AG04450 (cell line): ENCODE measurements around the gene HOXA4. TPM values are rescaled to one million over a fixed set of nuclear protein-coding genes. Genes with fewer than 3 reads are reported as not detected.
A peak's percentile ranks its signal among the peaks of the same experiment; 100 is the strongest.

ENCODE experiments used
- CTCF ChIA-PET: fragments of 300-600, 350-600 bp; formaldehyde crosslinking; extraction: SDS; loops from one replicate; lab custom pipeline; 2022; ENCODE audit warnings: antibody characterized with exemption, inconsistent platforms; lab: Charles Lee
- POLR2A ChIA-PET: fragments of 350-600 bp; formaldehyde crosslinking; extraction: SDS; loops from one replicate; lab custom pipeline; 2021; ENCODE audit warnings: antibody characterized with exemption, inconsistent platforms; lab: Yijun Ruan, JAX
- DNase-seq: peaks from one replicate; pipeline ENCODE4 v3.0.0-alpha.2; 2011; ENCODE audit warnings: low read depth, low spot score
- H3K27ac ChIP-seq: one replicate; pipeline ENCODE4 v1.5.1; 2012; ENCODE audit warnings: low read depth, low read length, control low read depth
- H3K27me3 ChIP-seq: one replicate; pipeline ENCODE4 v1.6.0; 2012; ENCODE audit warnings: low read length; ENCODE audit not compliant: control insufficient read depth, insufficient read depth
- H3K4me3 ChIP-seq: 2 replicates; pipeline ENCODE4 v1.5.1; 2011; ENCODE audit warnings: mild to moderate bottlenecking, low read depth, low read length, control low read depth
- H3K9me3 ChIP-seq: 2 replicates; pipeline ENCODE4 v1.5.1; 2012; ENCODE audit warnings: low read length; ENCODE audit not compliant: control insufficient read depth, insufficient read depth
- CTCF ChIP-seq: IDR thresholded peaks from 2 replicates; pipeline ENCODE4 v1.5.1; 2011; ENCODE audit warnings: low read depth, low read length, control low read depth, inconsistent platforms
- polyA plus RNA-seq: library from polyadenylated mRNA; depleted of rRNA; stranded (reverse); fragments of >200 nt; gene quantifications from 2 replicates; pipeline ENCODE4 v1.2.3, GENCODE V29; 2011

HOXA4 gene
- polyA plus RNA-seq, 1 experiment: 5.8 TPM

GRCh38 chr7:27107391-27108381 lies 22.9 kb downstream of the HOXA4 start:
- CTCF ChIA-PET: interaction anchor here (0.6 to 3.8 kb wide), 5 partner anchors 11 to 385 kb away, joined by 3 to 18 read pairs (median 7); no protein-coding TSS in a partner anchor
- H3K27ac ChIP-seq: peak overlapping the region; percentile 95
- no peak for DNase-seq
- no peaks in the 10 kb centered on the region for H3K27me3 ChIP-seq
- POLR2A ChIA-PET: interaction anchor here (1.2 to 3.3 kb wide), 8 partner anchors 9 to 37 kb away, joined by 4 to 21 read pairs (median 12); partner anchors contain the start of gene HOXA5
- H3K9me3 ChIP-seq: no peaks in the 10 kb centered on the region
- no peak for TF ChIP-seq CTCF
- H3K4me3 ChIP-seq: peak overlapping the region; percentile 54

- no peak for DNase-seq
- H3K9me3 ChIP-seq: no peaks in the 10 kb centered on the region
- ChIA-PET POLR2A (interaction anchor here (1.1 to 3.3 kb wide), 6 partner anchors 10 to 37 kb away, joined by 3 to 21 read pairs (median 8); partner anchors contain the start of gene HOXA5), CTCF (interaction anchor here (2.5 kb wide), 1 partner anchor 43 kb away, joined by 9 read pairs; no protein-coding TSS in a partner anchor)
- no peak for TF ChIP-seq CTCF
- peak overlapping the region; percentile 52 for H3K4me3 ChIP-seq
- no peaks in the 10 kb centered on the region for H3K27me3 ChIP-seq
- peak overlapping the region; percentile 89 for H3K27ac ChIP-seq
Observed at GRCh38 chr7:27106901-27107240, 23.7 kb downstream of the HOXA4 start.

- DNase-seq: no peak
- POLR2A ChIA-PET: interaction anchor here (1.1 to 3.3 kb wide), 7 partner anchors 9 to 38 kb away, joined by 3 to 21 read pairs (median 9); partner anchors contain the start of gene HOXA5
- Histone ChIP-seq H3K9me3 (no peaks in the 10 kb centered on the region), H3K27ac (peak overlapping the region; percentile 89), H3K27me3 (no peaks in the 10 kb centered on the region), H3K4me3 (peak overlapping the region; percentile 52)
- TF ChIP-seq CTCF: no peak
- CTCF ChIA-PET: interaction anchor here (1.5 to 2.6 kb wide), 5 partner anchors 35 to 252 kb away, joined by 5 to 26 read pairs (median 9); partner anchors contain the start of gene HOXA5
Observed at GRCh38 chr7:27106181-27106900, 24.2 kb downstream of the HOXA4 start.

GRCh38 chr7:27105301-27106031 lies 25.1 kb downstream of the HOXA4 start:
- ChIA-PET POLR2A (interaction anchor here (0.6 to 3.3 kb wide), 11 partner anchors 8 to 1249 kb away, joined by 3 to 21 read pairs (median 7); partner anchors contain the start of gene HOXA5), CTCF (interaction anchor here (0.5 to 2.6 kb wide), 10 partner anchors 13 to 1367 kb away, joined by 3 to 26 read pairs (median 5); partner anchors contain the start of genes HOXA4 and HOXA5)
- H3K27ac ChIP-seq: peak overlapping the region; percentile 89
- H3K4me3 ChIP-seq: peak overlapping the region; percentile 11; the same call in 1 of the 2 replicates
- DNase-seq: no peak
- TF ChIP-seq CTCF: no peak
- H3K27me3 ChIP-seq: no peaks in the 10 kb centered on the region
- no peaks in the 10 kb centered on the region for H3K9me3 ChIP-seq
